HG03460 (cell line): ENCODE measurements around the gene BRPF3.

ENCODE experiments used
- ATAC-seq: cut with Tn5 transposase; IDR thresholded peaks from one replicate; pipeline ENCODE4 v1.9.1; 2021; ENCODE audit not compliant: unreplicated experiment

BRPF3 gene

DNA sequence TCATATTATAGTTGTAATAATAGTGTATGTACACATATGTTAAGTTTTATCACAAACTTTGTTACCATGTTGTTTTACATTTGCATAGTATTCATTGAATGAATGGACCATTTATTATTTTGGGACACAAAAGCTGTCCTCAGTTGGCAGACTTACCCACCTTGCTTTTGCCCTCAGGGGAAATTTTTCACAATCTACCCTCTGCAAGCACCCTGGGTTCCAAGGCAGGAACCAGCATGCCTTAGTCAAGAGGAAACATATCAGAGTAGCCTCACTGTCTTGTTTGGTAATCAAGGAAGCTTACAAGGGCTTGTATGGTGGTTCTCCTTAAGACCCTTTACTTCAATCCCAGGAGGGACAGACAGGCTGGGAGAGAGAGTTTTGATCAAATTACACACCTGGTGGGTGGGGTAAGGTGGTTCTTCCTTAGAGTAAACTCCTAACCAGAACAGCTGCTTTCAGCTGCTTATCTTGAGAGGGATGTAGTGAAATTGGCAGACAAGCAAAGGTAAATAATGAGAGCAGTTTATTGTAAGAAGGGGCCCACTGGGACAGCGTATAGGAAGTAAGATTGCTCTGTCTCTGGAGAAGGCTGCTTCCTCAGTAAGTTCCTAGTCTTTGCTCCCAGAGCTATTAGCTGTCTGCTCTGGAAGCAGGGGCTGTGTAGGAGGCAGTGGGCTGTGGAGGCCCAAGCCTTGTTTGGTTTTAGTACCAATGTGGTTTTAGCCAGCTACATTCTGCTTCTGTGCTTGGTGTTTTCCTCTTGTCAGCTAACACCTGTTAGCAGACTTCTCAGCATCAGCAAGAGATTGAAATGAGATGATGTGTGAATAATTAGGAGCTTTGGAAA is 31.1 kb downstream of the BRPF3 start:
- no peak for ATAC-seq

DNA sequence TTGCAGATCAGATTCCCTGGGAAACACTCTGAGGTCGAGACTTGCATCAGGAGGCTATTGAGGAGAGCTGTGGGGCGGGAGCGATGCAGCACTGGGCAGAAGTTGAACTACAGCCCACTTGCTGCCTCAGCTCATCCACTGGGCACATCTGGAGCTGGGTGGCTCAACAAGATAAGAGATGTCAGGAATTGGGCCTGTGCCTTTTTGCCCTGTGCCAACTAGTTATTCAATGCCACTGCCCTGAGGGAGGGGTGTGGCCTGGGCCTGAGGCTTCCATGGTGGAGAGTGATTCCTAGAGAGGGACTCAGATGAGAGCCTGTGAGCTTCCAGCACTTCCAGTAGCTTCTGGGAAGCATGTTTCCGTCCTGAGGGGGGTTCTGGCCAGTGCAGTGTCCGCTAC is 32.7 kb downstream of the BRPF3 start:
- ATAC-seq = no peak

DNA sequence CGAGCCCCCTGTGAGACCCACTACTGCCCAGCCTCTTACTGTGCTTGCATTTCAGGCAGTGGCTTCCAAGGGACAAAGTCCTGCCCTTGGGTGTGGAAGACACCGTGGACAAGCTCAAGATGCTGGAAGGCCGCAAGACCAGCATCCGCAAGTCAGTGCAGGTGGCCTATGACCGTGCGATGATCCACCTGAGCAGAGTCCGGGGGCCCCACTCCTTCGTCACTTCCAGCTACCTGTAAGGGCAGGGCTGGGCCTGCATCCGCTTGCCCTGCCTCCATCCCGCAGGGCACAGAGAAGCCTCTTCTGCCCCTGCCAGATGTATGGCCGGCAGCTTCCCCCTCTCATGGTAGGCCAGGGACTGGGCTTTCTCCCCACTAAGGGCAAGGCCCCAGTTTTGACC is 33.8 kb downstream of the BRPF3 start:
- no peak for ATAC-seq

DNA sequence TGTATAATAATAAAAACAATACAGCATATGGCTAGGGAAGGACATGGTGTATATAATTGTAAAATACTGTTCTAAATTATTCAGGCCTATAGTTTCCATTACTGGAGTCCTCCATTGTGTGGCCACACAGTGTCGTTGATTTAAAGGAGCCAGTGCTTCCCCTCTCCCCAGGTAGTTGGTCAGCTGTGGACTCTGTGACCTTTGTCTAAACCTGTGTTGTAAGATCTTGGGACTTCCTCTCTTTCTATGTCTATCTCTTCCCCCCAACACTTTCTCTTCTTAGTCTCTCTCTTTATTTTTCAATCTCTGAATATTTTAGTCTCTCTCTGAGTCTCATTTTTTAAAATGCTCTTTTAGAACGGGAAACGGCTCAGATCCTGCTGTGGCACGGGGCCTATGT is 35.6 kb downstream of the BRPF3 start:
- no peak for ATAC-seq

DNA sequence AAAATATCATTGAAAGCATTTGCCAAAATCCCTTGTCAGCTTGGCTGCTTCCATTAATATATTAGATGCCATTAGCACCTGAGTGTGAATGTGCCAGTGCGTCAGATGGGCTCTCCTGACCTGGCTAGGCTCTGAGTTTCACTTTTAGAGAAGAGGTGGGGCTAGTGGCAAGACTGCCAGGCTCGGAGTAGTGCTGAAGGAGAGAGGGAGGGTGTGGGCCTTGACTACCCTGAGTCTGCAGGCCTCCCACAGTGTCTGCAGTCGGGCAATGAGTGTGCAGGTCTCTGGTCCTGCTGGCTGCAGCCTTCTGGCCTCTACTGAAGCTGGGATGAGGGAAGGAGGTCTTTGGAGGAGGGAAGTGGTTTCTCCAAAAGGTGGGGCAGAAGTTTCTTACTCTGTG is 38.8 kb downstream of the BRPF3 start:
- ATAC-seq = no peak

DNA sequence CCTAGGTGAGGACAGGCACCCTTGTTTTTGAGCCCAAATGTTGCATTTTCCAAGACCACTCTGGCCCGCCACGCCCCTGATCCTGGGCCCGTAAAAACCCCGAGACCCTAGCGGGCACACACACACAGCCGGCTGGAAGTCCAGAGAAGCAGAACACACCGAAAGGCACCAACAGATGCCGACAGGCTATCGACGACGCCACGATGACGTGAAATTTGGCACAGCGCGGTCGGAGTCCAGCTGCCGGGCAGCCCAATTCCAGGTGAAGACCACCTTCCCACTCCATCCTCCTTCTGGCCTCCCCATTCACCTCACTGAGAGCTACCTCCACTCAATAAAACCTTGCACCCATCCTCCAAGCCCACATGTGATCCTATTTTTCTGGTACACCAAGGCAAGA is 39.3 kb downstream of the BRPF3 start:
- ATAC-seq = no peak

DNA sequence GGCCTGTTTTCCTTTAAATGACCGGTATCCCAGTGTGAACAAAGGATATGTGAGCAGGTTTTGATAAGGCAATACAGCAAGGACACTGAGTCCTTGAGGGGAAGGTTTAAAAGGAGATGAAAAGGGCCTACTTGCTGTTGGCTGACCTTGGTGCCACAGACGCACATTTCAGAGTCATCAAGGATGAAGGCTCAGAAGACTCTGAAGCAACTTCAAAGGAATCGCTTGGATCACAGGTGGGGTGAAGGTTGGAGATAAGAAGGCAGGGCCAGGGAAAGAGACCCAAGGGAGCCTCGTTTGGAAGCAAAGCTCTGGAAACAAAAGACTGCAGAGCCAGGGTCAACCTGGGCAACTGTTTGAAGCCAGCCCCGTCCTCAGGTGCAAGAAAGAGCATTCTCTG is 43.2 kb downstream of the BRPF3 start:
- no peak for ATAC-seq

DNA sequence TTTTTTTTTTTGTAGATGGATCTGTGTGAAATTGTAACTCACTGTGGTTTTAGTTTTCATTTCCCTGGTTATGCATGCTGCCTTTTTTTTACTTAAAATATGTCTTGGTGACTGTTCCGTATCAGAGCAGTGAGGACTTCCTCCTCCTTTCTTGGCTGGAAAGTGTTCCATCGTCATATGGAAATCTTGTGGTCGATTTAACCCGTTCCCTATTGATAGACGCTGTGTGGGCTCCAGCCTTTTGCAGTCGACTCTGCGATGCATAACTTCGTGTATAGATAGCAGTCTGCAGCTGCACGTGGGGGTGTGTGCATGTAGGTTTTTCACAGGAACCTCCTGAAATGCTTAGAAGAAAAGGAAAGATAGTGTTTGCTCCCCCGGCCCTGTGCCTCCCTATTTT is 45.2 kb downstream of the BRPF3 start:
- no peak for ATAC-seq

DNA sequence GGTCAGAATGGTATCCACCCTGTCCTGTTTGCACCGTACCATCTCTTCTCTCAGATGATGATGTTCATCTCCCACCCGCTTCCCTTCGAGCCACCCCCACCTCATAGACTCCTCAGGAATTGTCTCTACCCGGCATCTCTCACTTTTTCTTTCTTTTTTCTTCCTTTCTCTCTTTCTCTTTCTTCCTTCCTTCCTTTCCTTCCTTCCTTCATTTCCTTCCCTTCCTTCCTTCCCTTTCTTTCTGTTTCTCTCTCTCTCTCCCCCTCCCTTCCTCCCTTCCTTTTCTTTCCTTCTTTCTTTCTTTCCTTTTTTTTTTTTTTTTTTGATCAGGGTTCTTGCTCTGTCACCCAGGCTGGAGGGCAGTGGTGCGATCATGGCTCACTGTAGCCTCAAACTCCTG is 45.6 kb downstream of the BRPF3 start:
- no peak for ATAC-seq

DNA sequence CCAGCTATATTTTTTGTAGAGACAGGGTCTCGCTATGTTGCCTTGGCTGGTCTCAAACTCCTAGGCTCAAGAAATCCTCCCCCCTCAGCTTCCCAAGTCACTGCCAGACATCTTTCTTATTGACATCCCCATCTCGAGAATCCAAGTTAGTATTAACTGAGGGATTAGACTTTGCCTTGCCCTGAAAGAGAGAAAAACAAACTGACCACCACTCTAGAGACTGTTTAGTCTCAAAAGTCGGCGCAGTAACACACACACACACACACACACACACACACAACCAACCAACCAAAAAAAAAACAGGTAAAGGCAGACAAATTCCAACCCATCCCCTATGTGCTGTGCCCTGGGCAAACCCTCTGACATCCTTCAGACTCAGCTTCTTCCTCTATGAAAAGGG is 46.1 kb downstream of the BRPF3 start:
- ATAC-seq = no peak

DNA sequence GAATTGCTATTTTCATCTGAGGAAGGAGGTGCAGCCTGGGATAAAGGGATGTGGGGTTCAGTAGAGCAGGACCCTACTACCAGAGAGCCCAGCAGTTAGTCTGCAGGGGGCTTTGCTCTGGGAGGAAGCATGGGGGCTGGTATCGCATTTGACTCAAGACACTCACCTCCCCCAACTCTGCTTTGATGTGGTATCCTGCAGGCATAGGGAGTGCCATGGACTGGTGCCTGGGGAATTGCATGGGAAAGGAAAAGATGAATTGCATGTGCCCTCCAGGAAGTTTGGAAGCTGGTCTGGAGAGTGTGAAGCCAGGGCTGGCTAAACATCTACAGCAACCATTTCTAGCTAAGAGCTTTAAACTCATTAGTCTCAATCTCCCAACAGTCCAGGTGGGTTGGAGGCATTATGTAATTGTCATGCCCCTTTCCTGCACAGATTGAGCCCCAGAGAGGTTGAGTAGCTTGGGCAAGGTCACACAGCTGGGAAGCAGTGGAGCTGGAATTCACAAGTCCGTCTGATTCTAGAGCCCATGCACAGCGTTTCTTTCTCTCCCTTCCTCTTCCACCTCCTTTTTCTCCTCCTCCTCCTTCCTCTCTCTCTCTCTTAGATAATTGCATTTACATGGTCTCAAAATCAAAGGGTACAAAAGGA is 47.1 kb downstream of the BRPF3 start:
- ATAC-seq = no peak

DNA sequence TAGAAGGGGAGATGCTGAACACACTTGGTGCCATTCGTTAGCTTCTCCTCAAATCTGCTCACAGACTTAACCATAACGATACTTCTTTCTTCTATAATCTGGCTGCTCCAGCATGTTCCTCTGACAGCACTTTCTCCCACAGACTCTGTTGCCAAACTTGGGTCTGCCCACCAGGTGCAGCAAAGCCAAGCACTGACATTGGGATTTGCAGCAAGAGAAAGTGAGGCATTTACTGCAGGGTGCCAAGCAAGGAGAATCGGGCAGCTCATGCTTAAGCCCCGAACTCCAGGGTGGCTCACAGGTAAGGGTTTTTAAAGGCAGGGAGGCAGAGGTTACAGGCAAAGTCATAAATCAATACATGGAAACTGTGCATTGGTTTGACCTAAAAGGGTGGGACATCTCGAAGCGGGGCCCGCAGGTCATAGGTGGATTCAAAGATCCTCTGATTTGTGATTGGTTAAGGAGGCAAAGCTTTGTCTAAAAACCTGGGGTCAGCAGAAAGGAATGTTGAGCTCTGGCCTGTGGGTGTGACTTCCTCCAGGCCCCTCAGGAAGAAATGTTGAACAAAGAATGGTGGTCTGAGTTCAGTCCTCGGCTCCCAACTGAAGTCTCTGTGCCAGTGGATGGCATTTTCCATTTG is 48.2 kb downstream of the BRPF3 start:
- no peak for ATAC-seq

DNA sequence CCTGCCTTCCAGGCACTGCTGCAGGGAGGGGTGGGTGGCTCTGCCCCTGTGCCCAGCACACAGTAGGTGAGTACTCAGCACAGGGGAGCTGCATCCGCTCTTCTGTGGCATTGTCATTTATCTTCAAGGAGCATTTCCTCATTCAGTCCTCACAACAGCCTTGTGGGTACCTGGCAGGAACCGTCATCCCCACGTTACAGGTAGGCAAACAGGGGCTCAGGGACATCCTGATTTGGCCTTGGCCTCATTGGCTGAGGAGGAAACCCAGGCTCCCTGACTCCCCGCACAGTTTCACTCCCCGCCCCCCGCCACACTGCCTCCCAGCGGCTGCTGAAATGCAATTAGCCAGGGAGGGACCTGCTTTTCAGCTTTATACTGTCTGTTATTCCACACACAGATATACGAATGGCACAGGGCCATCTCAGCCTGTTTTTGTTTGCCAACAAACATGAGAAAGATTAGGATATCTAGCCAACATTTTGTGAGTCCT is 49.1 kb downstream of the BRPF3 start:
- ATAC-seq = no peak

DNA sequence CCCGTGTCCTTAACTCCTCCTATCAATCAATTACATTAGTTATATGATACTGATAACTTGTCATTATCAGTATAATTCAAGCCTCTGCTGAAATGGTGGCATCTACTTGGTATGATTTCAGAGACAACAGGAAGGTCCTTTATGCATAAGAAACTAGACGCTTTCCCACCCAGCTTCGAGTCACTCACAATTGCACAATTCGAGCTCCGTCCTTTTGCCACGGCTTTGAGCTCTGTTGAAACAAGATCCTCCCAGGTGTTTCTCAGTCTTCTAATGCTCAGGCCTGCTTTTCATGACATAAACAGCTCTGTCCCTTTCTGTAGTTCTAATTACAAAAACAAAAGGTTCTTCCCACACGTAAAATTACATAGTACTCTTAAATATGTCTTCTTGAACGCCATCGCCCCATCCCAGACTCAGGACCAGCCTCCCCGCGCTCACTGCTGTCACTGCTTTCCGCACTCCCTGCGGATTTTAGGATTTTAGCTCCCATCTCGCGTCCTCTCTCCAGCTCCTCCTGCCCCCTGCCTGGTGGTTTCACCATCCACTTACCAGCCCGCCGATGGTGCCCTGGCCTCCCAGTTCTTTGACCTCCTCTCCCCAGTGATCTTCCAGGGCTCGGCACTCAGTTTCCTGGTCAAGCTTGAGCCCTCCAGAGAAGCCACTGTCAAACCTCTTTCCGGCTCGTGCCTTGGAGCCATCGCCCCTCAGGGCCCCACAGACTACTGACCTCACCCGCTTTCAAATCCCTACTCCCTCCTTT is 50.1 kb downstream of the BRPF3 start:
- ATAC-seq = no peak

DNA sequence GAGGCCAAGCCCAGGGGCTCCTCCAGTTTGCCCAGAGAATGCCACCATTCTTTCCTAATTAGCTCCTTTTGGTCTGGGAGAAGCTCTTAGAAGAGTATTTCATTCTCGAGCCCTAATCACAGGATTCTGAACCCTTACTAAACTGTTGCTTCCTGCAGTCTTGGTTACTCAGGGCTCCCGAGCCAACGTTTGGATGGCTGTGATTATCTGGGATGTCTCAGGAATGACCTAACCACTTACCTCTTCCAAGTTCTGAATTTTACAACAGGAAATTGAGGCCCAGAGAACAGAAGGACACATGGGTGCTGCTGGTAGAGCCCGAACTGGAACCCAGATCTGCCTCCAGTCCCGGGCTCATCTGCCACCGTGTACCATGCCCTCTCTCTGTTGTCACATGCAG is 51.1 kb downstream of the BRPF3 start:
- no peak for ATAC-seq

DNA sequence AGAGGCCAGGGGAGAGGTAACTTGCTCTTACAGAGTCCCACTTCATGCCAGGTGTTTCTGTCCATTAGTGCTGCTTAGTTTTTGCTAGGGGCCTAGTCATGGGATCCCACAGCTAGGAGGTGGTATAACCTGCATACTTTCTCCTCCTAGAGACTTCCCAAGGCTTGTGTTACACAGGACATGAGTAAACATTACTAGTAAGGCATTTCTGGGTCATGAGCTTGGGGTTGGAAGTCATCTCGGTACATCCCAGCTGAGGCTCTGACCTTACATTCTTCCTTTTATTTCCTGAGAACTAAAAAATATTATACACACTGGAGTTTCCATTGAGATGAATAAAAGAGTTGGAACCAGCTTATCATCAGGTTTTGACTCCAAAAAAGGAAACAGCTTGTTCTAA is 52.4 kb downstream of the BRPF3 start:
- no peak for ATAC-seq

DNA sequence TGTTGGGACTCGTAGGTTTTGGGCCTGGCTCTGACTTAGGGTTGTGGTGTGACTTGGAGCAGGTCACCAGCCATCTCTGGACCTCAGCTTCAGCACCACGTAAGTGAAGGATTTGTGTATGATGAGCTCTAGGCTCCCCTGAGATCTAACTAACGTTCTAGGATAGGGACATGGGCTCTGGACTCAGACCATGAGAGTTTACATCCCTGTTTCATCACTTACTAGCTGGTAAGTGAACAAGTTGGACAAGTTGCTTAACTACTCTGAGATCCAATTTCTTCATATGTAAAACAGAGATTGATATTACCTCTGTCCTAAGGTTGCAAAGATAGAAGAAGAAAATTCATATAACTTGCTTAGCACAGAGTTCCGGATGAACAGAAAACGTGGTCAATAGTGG is 53.0 kb downstream of the BRPF3 start:
- ATAC-seq = no peak

DNA sequence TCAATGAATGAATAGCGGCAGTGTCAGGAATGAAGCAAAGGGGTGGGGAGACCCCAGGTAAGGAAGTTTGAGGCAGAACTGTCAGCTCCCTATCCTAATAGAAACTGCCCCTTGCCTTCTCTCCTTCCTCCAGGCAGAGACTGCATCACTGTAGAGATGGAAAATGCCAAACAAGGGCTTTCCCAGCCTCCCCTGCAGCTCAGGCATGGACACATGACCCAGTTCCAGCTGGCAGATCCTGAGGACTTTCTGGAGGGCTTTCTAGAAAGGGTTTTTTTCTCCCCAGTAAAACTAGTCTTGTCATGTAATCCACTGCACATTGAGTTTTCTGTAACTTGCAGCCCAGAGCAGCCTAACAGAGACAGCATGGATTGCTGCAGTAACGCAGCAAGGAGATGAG is 55.5 kb downstream of the BRPF3 start:
- no peak for ATAC-seq

DNA sequence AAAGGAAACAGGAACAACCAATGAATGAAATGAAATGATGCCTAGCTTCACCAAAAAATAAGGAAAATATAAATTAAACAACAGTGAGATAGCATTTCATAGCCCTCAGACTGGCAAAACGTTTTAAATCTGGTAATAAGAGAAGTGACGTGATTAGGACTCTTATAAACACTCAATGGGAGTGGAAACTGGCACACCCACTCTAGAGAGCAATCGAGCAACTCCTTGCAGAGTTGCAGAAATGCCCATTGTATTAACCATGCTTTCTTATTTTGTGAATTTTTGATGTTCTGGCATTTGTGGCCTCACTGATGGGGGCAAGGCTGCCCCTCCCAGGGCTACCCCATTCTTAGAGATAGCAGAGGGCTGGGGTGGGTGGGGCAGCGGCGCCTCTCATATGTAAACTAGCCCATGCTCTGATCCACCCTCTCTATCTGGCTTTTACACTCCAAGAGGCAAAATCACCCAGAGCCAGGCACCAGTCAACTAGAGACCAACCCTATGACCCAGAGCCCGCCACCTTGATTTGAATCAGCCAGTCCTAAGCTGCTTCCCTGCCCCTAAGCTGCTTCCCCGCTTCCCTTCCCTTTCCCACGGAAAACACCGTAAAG is 67.0 kb downstream of the BRPF3 start:
- ATAC-seq = no peak

DNA sequence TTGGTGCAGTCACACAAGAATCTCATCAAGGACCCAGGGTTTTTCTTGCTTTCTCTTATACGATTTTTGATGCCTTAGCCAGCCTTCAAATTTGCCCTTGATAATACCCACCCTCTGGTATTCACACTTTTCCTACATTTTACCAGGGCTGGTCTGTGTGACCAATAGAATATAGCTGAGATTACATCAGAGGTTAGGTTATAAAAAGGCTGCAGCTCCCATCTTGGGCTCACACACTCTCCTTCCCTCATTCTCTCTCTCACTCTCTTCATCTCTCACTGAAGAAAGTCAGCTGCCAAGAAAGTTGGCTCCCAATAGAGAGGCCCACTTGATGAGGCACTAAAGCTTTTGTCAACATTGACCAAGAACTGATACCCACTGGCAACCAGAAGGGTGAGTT is 69.2 kb downstream of the BRPF3 start:
- ATAC-seq = no peak
